Measurements from ENCODE around the gene TRNAU1AP. TPM values are rescaled to one million over a fixed set of nuclear protein-coding genes. Genes with fewer than 3 reads are reported as not detected.
"Not testable (repeated sequence)": the region's sequence is repeated elsewhere in the genome, so short reads cannot be mapped to it uniquely, and the experiment has no call there.

TRNAU1AP gene
- total and polyA plus RNA-seq, 4 donors = 19.8 to 39.2 (median 32.9) TPM

GRCh38 chr1:28577738-28578536, 25.1 kb downstream of the TRNAU1AP start:
- H3K4me1 ChIP-seq (ENCODE audit: control insufficient read depth in 1 of 2, insufficient read depth in 2 of 2, low read length in 2 of 2) = peaks cover 0 to 4% of the 10 kb centered on the region in 2 donors
- intact Hi-C loops (cut with DNase I) = no loop called here
- WGBS, 2 donors = 61 to 63% methylated on average over 6 of the region's 6 CpGs
- DNase-seq (no peak), ATAC-seq (ENCODE audit: low FRiP score) (no peak)
- peaks cover 0 to 1% of the 10 kb centered on the region in 2 donors for H3K27me3 ChIP-seq (ENCODE audit: control insufficient read depth in 1 of 2, insufficient read depth in 2 of 2, low read length in 1 of 2)
- no peak overlapping the region for H3K4me3 ChIP-seq (ENCODE audit: low read length in 2 of 2)
- peaks cover 0 to 5% of the 10 kb centered on the region in 2 donors for H3K36me3 ChIP-seq (ENCODE audit: control insufficient read depth in 1 of 2, insufficient read depth in 2 of 2, low read length in 1 of 2)
- no peaks in the 10 kb centered on the region for H3K9me3 ChIP-seq (ENCODE audit: control insufficient read depth, low read length)
- no peak overlapping the region for H3K27ac ChIP-seq (ENCODE audit: low read depth in 1 of 2, low read length in 2 of 2)

GRCh38 chr1:28578696-28579218, 25.9 kb downstream of the TRNAU1AP start:
- ATAC-seq (ENCODE audit: low FRiP score) (no peak), DNase-seq (no peak)
- Histone ChIP-seq H3K36me3 (ENCODE audit: control insufficient read depth in 1 of 2, insufficient read depth in 2 of 2, low read length in 1 of 2) (peaks cover 0 to 5% of the 10 kb centered on the region in 2 donors), H3K4me3 (ENCODE audit: low read length in 2 of 2) (no peak overlapping the region), H3K27me3 (ENCODE audit: control insufficient read depth in 1 of 2, insufficient read depth in 2 of 2, low read length in 1 of 2) (peaks cover 0 to 1% of the 10 kb centered on the region in 2 donors), H3K9me3 (ENCODE audit: control insufficient read depth, low read length) (no peaks in the 10 kb centered on the region), H3K4me1 (ENCODE audit: control insufficient read depth in 1 of 2, insufficient read depth in 2 of 2, low read length in 2 of 2) (peaks cover 0 to 4% of the 10 kb centered on the region in 2 donors), H3K27ac (ENCODE audit: low read depth in 1 of 2, low read length in 2 of 2) (no peak overlapping the region)
- 65 to 68% methylated on average over 6 of the region's 6 CpGs for WGBS, 2 donors
- intact Hi-C loops (cut with DNase I) = no loop called here

GRCh38 chr1:28579401-28579800, 26.5 kb downstream of the TRNAU1AP start:
- WGBS, 2 donors = 85 to 89% methylated on average over 1 of the region's 1 CpG
- H3K27me3 ChIP-seq (ENCODE audit: control insufficient read depth in 1 of 2, insufficient read depth in 2 of 2, low read length in 1 of 2) = peaks cover 0 to 1% of the 10 kb centered on the region in 2 donors
- peaks cover 0 to 5% of the 10 kb centered on the region in 2 donors for H3K36me3 ChIP-seq (ENCODE audit: control insufficient read depth in 1 of 2, insufficient read depth in 2 of 2, low read length in 1 of 2)
- DNase-seq (no peak), ATAC-seq (ENCODE audit: low FRiP score) (no peak)
- no peaks in the 10 kb centered on the region for H3K9me3 ChIP-seq (ENCODE audit: control insufficient read depth, low read length)
- no peak overlapping the region for H3K27ac ChIP-seq (ENCODE audit: low read depth in 1 of 2, low read length in 2 of 2)
- H3K4me1 ChIP-seq (ENCODE audit: control insufficient read depth in 1 of 2, insufficient read depth in 2 of 2, low read length in 2 of 2) = peaks cover 0 to 4% of the 10 kb centered on the region in 2 donors
- intact Hi-C loops (cut with DNase I) = no loop called here
- H3K4me3 ChIP-seq (ENCODE audit: low read length in 2 of 2) = no peak overlapping the region

GRCh38 chr1:28580722-28581530, 28.0 kb downstream of the TRNAU1AP start:
- intact Hi-C loops (cut with DNase I) = loop anchor here (2.0 to 5.0 kb wide), 2 partner anchors 74 to 156 kb away; partner anchors contain the start of genes RCC1 (in 1 of the 2) and YTHDF2 (in 1 of the 2)
- ATAC-seq (ENCODE audit: low FRiP score) = peak; percentile 59
- peaks cover 0 to 1% of the 10 kb centered on the region in 2 donors for H3K27me3 ChIP-seq (ENCODE audit: control insufficient read depth in 1 of 2, insufficient read depth in 2 of 2, low read length in 1 of 2)
- H3K9me3 ChIP-seq (ENCODE audit: control insufficient read depth, low read length) = no peaks in the 10 kb centered on the region
- WGBS, 2 donors = 1% methylated on average over 26 of the region's 26 CpGs
- DNase-seq = no peak
- H3K27ac ChIP-seq (ENCODE audit: low read depth in 1 of 2, low read length in 2 of 2) = peak overlapping the region in 1 of 2 donors; percentile 45
- H3K4me3 ChIP-seq (ENCODE audit: low read length in 2 of 2) = peak overlapping the region; percentile 62 to 63
- H3K36me3 ChIP-seq (ENCODE audit: control insufficient read depth in 1 of 2, insufficient read depth in 2 of 2, low read length in 1 of 2) = peaks cover 0 to 5% of the 10 kb centered on the region in 2 donors
- peaks cover 0 to 4% of the 10 kb centered on the region in 2 donors for H3K4me1 ChIP-seq (ENCODE audit: control insufficient read depth in 1 of 2, insufficient read depth in 2 of 2, low read length in 2 of 2)

DNA sequence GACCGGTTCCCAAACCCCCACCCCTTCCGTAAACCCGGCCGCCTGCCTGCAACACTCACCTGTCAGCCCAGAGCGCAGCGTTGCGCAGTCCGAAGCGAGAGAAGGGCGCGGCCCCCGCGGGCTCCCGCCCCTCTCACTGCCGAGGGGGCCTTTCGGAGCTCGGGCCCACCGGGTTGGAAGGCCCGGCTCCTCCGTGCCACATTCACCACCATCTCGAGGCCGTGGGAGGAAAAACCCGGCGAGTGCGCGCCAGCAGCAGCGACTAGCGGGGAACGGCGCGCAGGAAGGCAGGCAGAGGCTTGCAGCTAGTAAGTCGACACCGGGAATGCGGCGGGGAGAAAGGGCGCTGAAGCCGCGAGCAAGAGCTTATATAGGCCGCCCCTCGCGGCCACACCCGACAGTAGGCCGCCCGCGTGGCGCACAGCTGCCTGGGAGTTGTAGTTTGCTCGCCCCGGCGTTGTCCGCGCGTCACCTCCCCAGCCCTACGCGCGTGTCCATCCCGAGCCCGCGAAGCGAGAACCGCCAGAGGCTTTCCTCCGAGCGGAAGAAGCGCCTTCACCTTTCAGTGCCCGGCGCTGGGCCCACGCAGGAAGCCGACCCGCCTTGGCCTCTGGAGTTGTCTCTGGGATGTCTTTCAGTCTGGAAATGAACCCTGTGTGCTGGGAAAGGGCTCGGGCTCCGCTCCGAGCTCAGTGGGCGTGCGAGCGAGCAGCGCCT, 28.8 kb downstream of the TRNAU1AP start:
- Histone ChIP-seq H3K4me3 (ENCODE audit: low read length in 2 of 2) (peak overlapping the region; percentile 62 to 83), H3K4me1 (ENCODE audit: control insufficient read depth in 1 of 2, insufficient read depth in 2 of 2, low read length in 2 of 2) (peaks cover 0 to 4% of the 10 kb centered on the region in 2 donors), H3K9me3 (ENCODE audit: control insufficient read depth, low read length) (no peaks in the 10 kb centered on the region), H3K27me3 (ENCODE audit: control insufficient read depth in 1 of 2, insufficient read depth in 2 of 2, low read length in 1 of 2) (peaks cover 0 to 1% of the 10 kb centered on the region in 2 donors), H3K27ac (ENCODE audit: low read depth in 1 of 2, low read length in 2 of 2) (peak overlapping the region in 1 of 2 donors; percentile 87), H3K36me3 (ENCODE audit: control insufficient read depth in 1 of 2, insufficient read depth in 2 of 2, low read length in 1 of 2) (peaks cover 0 to 5% of the 10 kb centered on the region in 2 donors)
- DNase-seq (peak; percentile 98), ATAC-seq (ENCODE audit: low FRiP score) (peak; percentile 99)
- WGBS, 2 donors = 0 to 1% methylated on average over 73 to 75 of the region's 75 CpGs
- intact Hi-C loops (cut with DNase I) = loop anchor here (2.0 to 5.0 kb wide), 2 partner anchors 74 to 155 kb away; partner anchors contain the start of genes RCC1 (in 1 of the 2) and YTHDF2 (in 1 of the 2)

DNA sequence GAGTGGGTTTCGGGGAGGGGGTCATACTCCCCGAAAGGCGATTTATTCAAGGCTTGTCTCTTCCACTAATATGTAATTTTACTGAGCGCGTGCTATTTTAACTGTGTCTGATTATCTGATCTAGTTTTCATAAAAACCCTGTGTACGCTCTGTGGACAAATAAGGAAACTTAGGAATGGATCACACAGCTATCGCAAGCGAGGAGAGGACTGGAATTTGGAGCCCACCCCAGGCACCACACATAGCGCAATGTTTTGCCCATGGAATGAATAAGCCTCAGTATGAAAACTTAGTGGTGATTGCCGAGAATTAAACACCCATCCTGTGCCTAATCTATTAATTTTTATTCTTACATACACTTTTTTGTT, 29.3 kb downstream of the TRNAU1AP start:
- WGBS, 2 donors = 0 to 1% methylated on average over 10 of the region's 10 CpGs
- peak overlapping the region in 1 of 2 donors; percentile 87 for H3K27ac ChIP-seq (ENCODE audit: low read depth in 1 of 2, low read length in 2 of 2)

DNA sequence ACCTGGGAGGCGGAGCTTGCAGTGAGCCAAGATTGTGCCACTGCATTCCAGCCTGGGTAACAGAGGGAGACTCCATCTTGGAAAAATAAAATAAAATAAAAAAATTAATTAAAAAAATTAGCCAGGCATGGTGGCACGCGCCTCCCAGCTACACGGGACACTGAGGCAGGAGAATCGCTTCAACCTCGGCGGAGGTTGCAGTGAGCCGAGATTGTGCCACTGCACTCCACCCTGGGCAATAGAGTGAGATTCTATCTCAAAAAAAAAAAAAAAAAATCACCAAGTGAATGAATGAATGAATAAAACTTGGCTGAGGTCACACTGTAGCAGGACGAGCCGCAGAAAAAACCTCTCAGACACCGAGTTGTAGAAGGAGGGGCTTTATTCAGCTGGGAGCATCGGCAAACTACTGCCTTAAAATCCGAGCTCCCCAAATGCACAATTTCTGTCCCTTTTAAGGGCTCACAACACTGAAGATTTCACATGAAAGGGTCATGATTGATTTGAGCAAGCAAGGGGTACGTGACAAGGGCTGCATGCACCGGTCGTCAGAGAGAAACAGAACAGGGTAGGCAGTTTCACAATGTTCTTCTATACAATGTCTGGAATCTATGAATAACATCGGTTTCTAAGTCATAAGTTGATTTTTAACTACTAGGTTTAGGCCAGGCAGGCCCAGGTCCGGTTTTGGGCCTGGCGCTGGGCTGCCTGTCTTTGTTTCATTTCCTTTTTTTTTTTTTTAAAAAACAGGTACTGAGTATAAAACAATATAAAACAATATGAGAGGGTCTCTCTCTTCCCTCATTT, 33.9 kb downstream of the TRNAU1AP start:
- H3K27me3 ChIP-seq (ENCODE audit: control insufficient read depth in 1 of 2, insufficient read depth in 2 of 2, low read length in 1 of 2); H3K4me3 ChIP-seq (ENCODE audit: low read length in 2 of 2); H3K9me3 ChIP-seq (ENCODE audit: control insufficient read depth, low read length); ATAC-seq (ENCODE audit: low FRiP score); H3K27ac ChIP-seq (ENCODE audit: low read depth in 1 of 2, low read length in 2 of 2); H3K4me1 ChIP-seq (ENCODE audit: control insufficient read depth in 1 of 2, insufficient read depth in 2 of 2, low read length in 2 of 2); intact Hi-C loops (cut with DNase I); H3K36me3 ChIP-seq (ENCODE audit: control insufficient read depth in 1 of 2, insufficient read depth in 2 of 2, low read length in 1 of 2): not testable (repeated sequence)
- 92 to 93% methylated on average over 19 of the region's 19 CpGs for WGBS, 2 donors
- peak in 1 of 2 donors; percentile 1 for DNase-seq

More for the DNA sequence above, 29.3 kb downstream of the TRNAU1AP start:
- peaks cover 0 to 4% of the 10 kb centered on the region in 2 donors for H3K4me1 ChIP-seq (ENCODE audit: control insufficient read depth in 1 of 2, insufficient read depth in 2 of 2, low read length in 2 of 2)
- ATAC-seq (ENCODE audit: low FRiP score) (peak; percentile 19), DNase-seq (no peak)
- peaks cover 0 to 5% of the 10 kb centered on the region in 2 donors for H3K36me3 ChIP-seq (ENCODE audit: control insufficient read depth in 1 of 2, insufficient read depth in 2 of 2, low read length in 1 of 2)
- intact Hi-C loops (cut with DNase I) = loop anchor here in 1 of 2 donors (5.0 kb wide), 1 partner anchor 75 kb away; the partner anchor contains the start of gene RCC1
- H3K27me3 ChIP-seq (ENCODE audit: control insufficient read depth in 1 of 2, insufficient read depth in 2 of 2, low read length in 1 of 2) = peaks cover 0 to 1% of the 10 kb centered on the region in 2 donors
- peak overlapping the region; percentile 45 to 83 for H3K4me3 ChIP-seq (ENCODE audit: low read length in 2 of 2)
- no peaks in the 10 kb centered on the region for H3K9me3 ChIP-seq (ENCODE audit: control insufficient read depth, low read length)
